ENCODE results near the gene NUP214.

Gene NUP214

GRCh38 chr9:131125288-131126058 lies at the start of gene NUP214:
Gene NUP214, plus strand, starts transcription at chr9:131125586. Its CDS starts 119 bp downstream, at chr9:131125705.
- TF ChIP-seq GATA1 (IDR thresholded peaks at IDR 0.05; ENCODE audit: low read depth, low read length) (no peak), POLR2A (IDR thresholded peaks at IDR 0.05; ENCODE audit: low read length) (peak; percentile 98)

GRCh38 chr9:131076347-131077195 lies 48.8 kb upstream of the NUP214 start:
- TF ChIP-seq POLR2A (IDR thresholded peaks at IDR 0.05; ENCODE audit: low read length) = no peak
- no peak for TF ChIP-seq GATA1 (IDR thresholded peaks at IDR 0.05; ENCODE audit: low read depth, low read length)

More at GRCh38 chr9:131125288-131126058, at the start of gene NUP214:
- peak; percentile 99 to 100 for DNase-seq

GRCh38 chr9:131078427-131079366 lies 46.7 kb upstream of the NUP214 start:
- no peak for DNase-seq
- TF ChIP-seq POLR2A (IDR thresholded peaks at IDR 0.05; ENCODE audit: low read length) = no peak
- TF ChIP-seq GATA1 (IDR thresholded peaks at IDR 0.05; ENCODE audit: low read depth, low read length) = no peak

More at GRCh38 chr9:131076347-131077195, 48.8 kb upstream of the NUP214 start:
- no peak for DNase-seq

- DNase-seq = no peak
- TF ChIP-seq POLR2A (IDR thresholded peaks at IDR 0.05; ENCODE audit: low read length) = no peak
- TF ChIP-seq GATA1 (IDR thresholded peaks at IDR 0.05; ENCODE audit: low read depth, low read length) = no peak
Observed at GRCh38 chr9:131080589-131080988, 44.8 kb upstream of the NUP214 start.

- DNase-seq = no peak
- no peak for TF ChIP-seq POLR2A (IDR thresholded peaks at IDR 0.05; ENCODE audit: low read length)
- TF ChIP-seq GATA1 (IDR thresholded peaks at IDR 0.05; ENCODE audit: low read depth, low read length) = no peak
Observed at GRCh38 chr9:131081868-131082267, 43.5 kb upstream of the NUP214 start.

GRCh38 chr9:131082774-131083512 lies 42.4 kb upstream of the NUP214 start:
- TF ChIP-seq GATA1 (IDR thresholded peaks at IDR 0.05; ENCODE audit: low read depth, low read length) (no peak), POLR2A (IDR thresholded peaks at IDR 0.05; ENCODE audit: low read length) (no peak)

GRCh38 chr9:131084661-131085369 lies 40.6 kb upstream of the NUP214 start:
- TF ChIP-seq POLR2A (IDR thresholded peaks at IDR 0.05; ENCODE audit: low read length) (no peak), GATA1 (IDR thresholded peaks at IDR 0.05; ENCODE audit: low read depth, low read length) (no peak)
- DNase-seq = no peak

More at GRCh38 chr9:131082774-131083512, 42.4 kb upstream of the NUP214 start:
- no peak for DNase-seq

GRCh38 chr9:131085370-131086122 lies 39.8 kb upstream of the NUP214 start:
- DNase-seq = no peak
- TF ChIP-seq POLR2A (IDR thresholded peaks at IDR 0.05; ENCODE audit: low read length) (no peak), GATA1 (IDR thresholded peaks at IDR 0.05; ENCODE audit: low read depth, low read length) (no peak)

GRCh38 chr9:131087354-131087893 lies 38.0 kb upstream of the NUP214 start:
- TF ChIP-seq POLR2A (IDR thresholded peaks at IDR 0.05; ENCODE audit: low read length) = no peak
- no peak for TF ChIP-seq GATA1 (IDR thresholded peaks at IDR 0.05; ENCODE audit: low read depth, low read length)
- no peak for DNase-seq

- no peak for DNase-seq
- TF ChIP-seq POLR2A (IDR thresholded peaks at IDR 0.05; ENCODE audit: low read length) (no peak), GATA1 (IDR thresholded peaks at IDR 0.05; ENCODE audit: low read depth, low read length) (no peak)
Observed at GRCh38 chr9:131090025-131090787, 35.2 kb upstream of the NUP214 start.
